Tibial nerve (tissue), 3 donors: ENCODE measurements around the gene CCZ1.

Experiments
- POLR2A ChIP-seq, 2 donors: fragments of 450-650 bp; IDR thresholded peaks; one replicate each; pipeline ENCODE4 v1.6.1; 2017; ENCODE audit warnings: antibody characterized with exemption in 2 of 2, mild to moderate bottlenecking in 2 of 2, moderate library complexity in 2 of 2
- TF ChIP-seq, protein P1 (sequence below), 5 experiments: fragments of 200-600 bp in 3 of 5; fragments of 450-650 bp in 2 of 5; sonication (generic) in 3 of 5; IDR thresholded peaks; one replicate each; pipeline ENCODE4 v1.5.1; 2016 to 2019; ENCODE audit warnings: antibody characterized with exemption in 5 of 5, mild to moderate bottlenecking in 3 of 5, moderate library complexity in 2 of 5

DNA sequence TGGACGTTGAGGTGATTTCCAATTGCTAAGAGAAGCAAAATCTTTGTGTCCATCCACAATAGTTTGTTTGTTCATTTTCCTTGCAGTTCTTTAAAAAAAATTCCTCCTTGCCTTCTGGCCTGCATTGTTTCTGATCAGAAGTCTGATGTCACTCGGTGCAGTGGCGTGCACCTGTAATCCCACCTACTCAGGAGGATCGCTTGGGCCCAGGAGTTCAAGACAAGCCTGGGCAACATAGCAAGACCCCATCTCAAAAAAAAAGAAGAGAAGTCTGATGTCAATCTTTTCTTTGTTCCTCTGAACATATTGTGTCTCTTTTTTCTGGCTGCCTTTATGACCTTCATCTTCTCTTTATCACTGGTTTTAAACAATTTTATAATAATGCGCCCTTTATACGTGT is 31.5 kb upstream of the CCZ1 start:
- no peak for TF ChIP-seq POLR2A (IDR thresholded peaks at IDR 0.05)
- TF ChIP-seq, protein P1, sequence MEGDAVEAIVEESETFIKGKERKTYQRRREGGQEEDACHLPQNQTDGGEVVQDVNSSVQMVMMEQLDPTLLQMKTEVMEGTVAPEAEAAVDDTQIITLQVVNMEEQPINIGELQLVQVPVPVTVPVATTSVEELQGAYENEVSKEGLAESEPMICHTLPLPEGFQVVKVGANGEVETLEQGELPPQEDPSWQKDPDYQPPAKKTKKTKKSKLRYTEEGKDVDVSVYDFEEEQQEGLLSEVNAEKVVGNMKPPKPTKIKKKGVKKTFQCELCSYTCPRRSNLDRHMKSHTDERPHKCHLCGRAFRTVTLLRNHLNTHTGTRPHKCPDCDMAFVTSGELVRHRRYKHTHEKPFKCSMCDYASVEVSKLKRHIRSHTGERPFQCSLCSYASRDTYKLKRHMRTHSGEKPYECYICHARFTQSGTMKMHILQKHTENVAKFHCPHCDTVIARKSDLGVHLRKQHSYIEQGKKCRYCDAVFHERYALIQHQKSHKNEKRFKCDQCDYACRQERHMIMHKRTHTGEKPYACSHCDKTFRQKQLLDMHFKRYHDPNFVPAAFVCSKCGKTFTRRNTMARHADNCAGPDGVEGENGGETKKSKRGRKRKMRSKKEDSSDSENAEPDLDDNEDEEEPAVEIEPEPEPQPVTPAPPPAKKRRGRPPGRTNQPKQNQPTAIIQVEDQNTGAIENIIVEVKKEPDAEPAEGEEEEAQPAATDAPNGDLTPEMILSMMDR (IDR thresholded peaks at IDR 0.05): no peak
